A673 (cell line): ENCODE results near the gene WNK2. TPM values are rescaled to one million over a fixed set of nuclear protein-coding genes. Genes with fewer than 3 reads are reported as not detected.

Experiments
- BruUV-seq: library from RNA; stranded (reverse); fragments of 400-500 nt; replicated peaks from 2 replicates; lab custom pipeline; 2021; lab: Mats Ljungman, UMichigan
- CTCF ChIA-PET: fragments of 300-600 bp; sonication (Branson Sonifier 250); formaldehyde crosslinking; loops from one replicate; lab custom pipeline; 2022; ENCODE audit warnings: antibody characterized with exemption; lab: Charles Lee
- POLR2A ChIA-PET: fragments of 300-600 bp; sonication (Branson Sonifier 250); formaldehyde crosslinking; loops from one replicate; lab custom pipeline; 2022; ENCODE audit warnings: antibody characterized with exemption; ENCODE audit not compliant: low non-redundant PET; lab: Charles Lee
- DNase-seq: peaks from one replicate; pipeline ENCODE4 v3.0.0-alpha.2; 2015; ENCODE audit warnings: low spot score
- H3K27ac ChIP-seq: fragments of 200-600 bp; sonication (generic); 2 replicates; pipeline ENCODE4 v1.5.1; 2016; ENCODE audit warnings: mixed run types, low read depth, mild to moderate bottlenecking, mixed read lengths, antibody characterized with exemption, low read length; ENCODE audit not compliant: poor library complexity, severe bottlenecking
- H3K27me3 ChIP-seq: fragments of 200-600 bp; sonication (generic); replicated peaks from 2 replicates; pipeline ENCODE4 v1.6.1; 2017; ENCODE audit warnings: mixed run types, low read depth, mild to moderate bottlenecking, mixed read lengths, antibody characterized with exemption, low read length; ENCODE audit not compliant: insufficient read depth, poor library complexity
- H3K36me3 ChIP-seq: fragments of 200-600 bp; sonication (generic); 2 replicates; pipeline ENCODE4 v1.6.1; 2016; ENCODE audit warnings: mixed run types, mild to moderate bottlenecking, mixed read lengths, antibody characterized with exemption, low read length; ENCODE audit not compliant: insufficient read depth, poor library complexity, severe bottlenecking
- H3K4me1 ChIP-seq: fragments of 200-600 bp; sonication (generic); 2 replicates; pipeline ENCODE4 v1.6.1; 2017; ENCODE audit warnings: mixed run types, mild to moderate bottlenecking, mixed read lengths, antibody characterized with exemption, low read length; ENCODE audit not compliant: insufficient read depth, poor library complexity, severe bottlenecking
- H3K4me3 ChIP-seq: fragments of 200-600 bp; sonication (generic); 2 replicates; pipeline ENCODE4 v1.5.1; 2016; ENCODE audit warnings: low read depth, mixed run types, mild to moderate bottlenecking, mixed read lengths, low read length; ENCODE audit not compliant: poor library complexity, severe bottlenecking
- H3K9me3 ChIP-seq: fragments of 200-600 bp; sonication (generic); 2 replicates; pipeline ENCODE4 v1.6.1; 2016; ENCODE audit warnings: mixed run types, low read depth, mild to moderate bottlenecking, mixed read lengths, antibody characterized with exemption, low read length; ENCODE audit not compliant: poor library complexity, severe bottlenecking
- EZH2 ChIP-seq: fragments of 200-600 bp; sonication (generic); IDR thresholded peaks from 2 replicates; pipeline ENCODE4 v1.6.1; 2017; ENCODE audit warnings: borderline replicate concordance, low read depth, mild to moderate bottlenecking, mixed read lengths, antibody characterized with exemption, low read length; ENCODE audit not compliant: poor library complexity, severe bottlenecking
- intact Hi-C: fragments of 100-400 bp; cut with micrococcal nuclease; formaldehyde crosslinking; loops from one replicate; pipeline ENCODE4 v1.10.0; 2022; ENCODE audit not compliant: unreplicated experiment
- total RNA-seq: library from RNA; stranded (reverse); gene quantifications from 2 replicates; pipeline ENCODE4 v1.2.3, GENCODE V29; 2021
- TF ChIP-seq, protein P1 (sequence below): fragments of 300-800, 200-600 bp; sonication (generic); conservative IDR thresholded peaks from 2 replicates; pipeline ENCODE4 v1.5.1; 2017; ENCODE audit warnings: low read depth, mild to moderate bottlenecking, antibody characterized with exemption, low read length, moderate library complexity, mixed read lengths

The WNK2 gene
- total RNA-seq, 1 experiment from 2014 or later = 9.6 TPM

- Histone ChIP-seq H3K27ac (no peak overlapping the region), H3K9me3 (no peaks in the 10 kb centered on the region), H3K27me3 (no peaks in the 10 kb centered on the region), H3K4me3 (no peak overlapping the region), H3K4me1 (no peaks in the 10 kb centered on the region), H3K36me3 (no peaks in the 10 kb centered on the region)
- intact Hi-C loops = no loop called here
- ChIA-PET CTCF (no interaction called here), POLR2A (no interaction called here)
- no TSS peak for BruUV-seq
- TF ChIP-seq, protein P1, sequence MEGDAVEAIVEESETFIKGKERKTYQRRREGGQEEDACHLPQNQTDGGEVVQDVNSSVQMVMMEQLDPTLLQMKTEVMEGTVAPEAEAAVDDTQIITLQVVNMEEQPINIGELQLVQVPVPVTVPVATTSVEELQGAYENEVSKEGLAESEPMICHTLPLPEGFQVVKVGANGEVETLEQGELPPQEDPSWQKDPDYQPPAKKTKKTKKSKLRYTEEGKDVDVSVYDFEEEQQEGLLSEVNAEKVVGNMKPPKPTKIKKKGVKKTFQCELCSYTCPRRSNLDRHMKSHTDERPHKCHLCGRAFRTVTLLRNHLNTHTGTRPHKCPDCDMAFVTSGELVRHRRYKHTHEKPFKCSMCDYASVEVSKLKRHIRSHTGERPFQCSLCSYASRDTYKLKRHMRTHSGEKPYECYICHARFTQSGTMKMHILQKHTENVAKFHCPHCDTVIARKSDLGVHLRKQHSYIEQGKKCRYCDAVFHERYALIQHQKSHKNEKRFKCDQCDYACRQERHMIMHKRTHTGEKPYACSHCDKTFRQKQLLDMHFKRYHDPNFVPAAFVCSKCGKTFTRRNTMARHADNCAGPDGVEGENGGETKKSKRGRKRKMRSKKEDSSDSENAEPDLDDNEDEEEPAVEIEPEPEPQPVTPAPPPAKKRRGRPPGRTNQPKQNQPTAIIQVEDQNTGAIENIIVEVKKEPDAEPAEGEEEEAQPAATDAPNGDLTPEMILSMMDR = no peak
- no peak for TF ChIP-seq EZH2
- DNase-seq = no peak
Measured at GRCh38 chr9:93193388-93194220, 9.7 kb downstream of the WNK2 start.

- no TSS peak for BruUV-seq
- Histone ChIP-seq H3K4me3 (no peak overlapping the region), H3K4me1 (no peaks in the 10 kb centered on the region), H3K27me3 (no peaks in the 10 kb centered on the region), H3K27ac (no peak overlapping the region), H3K9me3 (no peaks in the 10 kb centered on the region), H3K36me3 (no peaks in the 10 kb centered on the region)
- CTCF ChIA-PET = no interaction called here
- no peak for DNase-seq
- POLR2A ChIA-PET = no interaction called here
- intact Hi-C loops = no loop called here
- TF ChIP-seq, protein P1 = no peak
- TF ChIP-seq EZH2 = no peak
Measured at GRCh38 chr9:93194221-93194625, 10.3 kb downstream of the WNK2 start.

DNA sequence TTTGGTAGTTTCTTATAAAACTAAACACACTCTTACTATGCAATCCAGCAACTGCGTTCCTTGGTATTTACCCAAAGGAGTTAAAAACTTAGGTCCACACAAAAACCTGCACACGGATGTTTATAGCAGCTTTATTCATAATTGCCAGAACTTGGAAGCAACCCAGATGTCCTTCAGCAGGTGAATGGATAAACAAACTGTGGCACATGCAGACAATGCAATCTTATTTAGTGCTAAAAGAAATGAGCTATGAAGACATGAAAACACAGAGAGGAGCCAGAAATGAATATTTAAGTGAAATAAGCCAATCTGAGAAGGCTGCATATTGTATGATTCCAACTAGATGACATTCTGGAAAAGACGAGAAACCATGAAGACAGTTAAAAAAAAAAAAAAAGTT is 10.7 kb downstream of the WNK2 start:
- BruUV-seq = no TSS peak
- no peak for DNase-seq
- Histone ChIP-seq H3K9me3 (no peaks in the 10 kb centered on the region), H3K27me3 (no peaks in the 10 kb centered on the region), H3K4me1 (no peaks in the 10 kb centered on the region), H3K36me3 (no peaks in the 10 kb centered on the region), H3K4me3 (no peak overlapping the region), H3K27ac (no peak overlapping the region)
- ChIA-PET POLR2A (no interaction called here), CTCF (no interaction called here)
- TF ChIP-seq, protein P1 = no peak
- TF ChIP-seq EZH2 = no peak
- intact Hi-C loops = no loop called here
